Stimulated activated CD4-positive, alpha-beta T cell treated with anti-CD3 and anti-CD28 coated beads, Interleukin-4, amount 100 ng/mL, for 24 hours (primary cell): Measurements from ENCODE around the gene TTC39B.
A peak's percentile ranks its signal among the peaks of the same experiment; 100 is the strongest.
"Not testable (repeated sequence)": the region's sequence is repeated elsewhere in the genome, so short reads cannot be mapped to it uniquely, and the experiment has no call there.

ENCODE experiments used
- DNase-seq: peaks from one replicate; pipeline ENCODE4 v3.0.0-alpha.2; 2020

Gene TTC39B

DNA sequence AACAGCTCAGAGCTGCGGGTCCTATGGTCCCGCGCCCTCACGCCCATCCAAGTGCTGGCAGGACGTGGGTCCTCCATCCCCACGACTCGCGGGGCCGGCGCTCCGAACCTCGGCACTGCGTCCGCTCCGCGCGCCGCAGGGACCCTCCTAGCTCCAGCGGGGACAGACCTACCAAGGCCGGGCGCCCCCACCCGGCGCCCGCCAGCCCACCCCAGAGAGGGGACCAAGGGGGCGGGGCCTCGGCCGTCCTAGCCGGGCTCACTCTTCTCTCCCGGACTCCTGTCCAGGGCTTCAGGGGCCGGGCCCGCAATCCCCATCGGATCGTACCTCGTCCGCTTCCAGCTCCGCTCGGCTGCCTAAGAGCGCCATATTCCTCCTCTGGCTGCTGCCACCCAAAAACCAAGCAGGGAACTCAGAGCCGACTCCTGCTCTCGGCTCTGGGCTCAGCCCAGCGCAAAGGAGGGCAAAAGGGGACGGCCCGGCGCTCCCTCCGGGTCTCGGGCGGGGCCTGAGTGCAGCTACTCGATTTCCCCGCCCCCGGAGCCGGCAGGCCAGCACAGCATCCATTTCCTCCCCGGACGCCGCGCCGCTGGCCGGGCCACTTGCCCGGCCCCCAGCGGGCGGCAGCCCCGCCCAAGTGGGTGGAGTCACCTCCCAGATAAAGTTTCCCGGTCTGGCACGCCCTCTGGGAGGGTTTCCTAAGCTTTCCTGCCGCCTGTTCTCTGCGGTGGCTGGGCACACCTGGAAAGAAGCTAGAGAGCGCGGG lies at the start of gene TTC39B:
Gene TTC39B (minus strand): TSS at position 460 of the 766 bp plus-strand sequence. CDS start 91 bp downstream, at position 369.
- DNase-seq, result peak; percentile 80

- DNase-seq, result no peak
Observed at GRCh38 chr9:15355669-15356068, 48.7 kb upstream of the TTC39B start.

DNA sequence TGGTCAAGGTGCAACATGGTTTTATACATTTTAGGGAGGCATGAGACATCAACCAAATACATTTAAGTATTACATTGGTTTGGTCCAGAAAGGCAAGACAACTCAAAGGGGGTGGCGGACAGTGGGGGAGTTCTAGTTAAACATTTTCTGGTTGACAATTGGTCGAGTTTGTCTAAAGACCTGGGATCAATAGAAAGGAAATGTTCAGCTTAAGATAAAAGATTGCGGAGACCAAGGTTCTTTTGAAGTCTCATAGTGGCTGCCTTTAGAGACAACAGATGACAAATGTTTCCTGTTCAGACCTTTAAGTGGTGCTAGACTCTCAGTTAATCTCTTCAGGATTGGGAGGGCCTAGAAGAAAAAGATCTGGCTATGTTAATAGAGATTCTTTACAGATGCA lies 47.7 kb upstream of the TTC39B start:
- no peak for DNase-seq

GRCh38 chr9:15353892-15354291 lies 46.9 kb upstream of the TTC39B start:
- no peak for DNase-seq

DNA sequence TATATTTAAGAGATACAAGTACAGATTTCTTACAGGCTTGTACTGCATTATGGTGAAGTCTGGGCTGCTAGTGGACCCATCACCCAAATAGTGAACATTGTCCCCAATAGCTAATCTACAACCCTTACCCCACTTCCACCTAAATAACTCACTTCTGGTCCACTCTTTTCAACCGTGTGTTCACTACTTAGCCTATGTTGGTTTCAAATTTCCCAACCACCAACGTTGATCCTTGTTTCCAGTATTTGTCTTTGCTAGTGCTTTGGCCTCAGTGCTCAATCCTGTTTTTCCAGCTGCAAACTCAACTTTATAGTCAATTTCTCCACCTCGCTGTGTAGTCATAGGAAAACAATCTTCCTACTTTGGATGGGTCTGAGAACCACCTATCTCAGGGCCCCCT lies 45.3 kb upstream of the TTC39B start:
- DNase-seq, result no peak

- peak; percentile 15 for DNase-seq
Observed at GRCh38 chr9:15349892-15350761, 43.1 kb upstream of the TTC39B start.

DNA sequence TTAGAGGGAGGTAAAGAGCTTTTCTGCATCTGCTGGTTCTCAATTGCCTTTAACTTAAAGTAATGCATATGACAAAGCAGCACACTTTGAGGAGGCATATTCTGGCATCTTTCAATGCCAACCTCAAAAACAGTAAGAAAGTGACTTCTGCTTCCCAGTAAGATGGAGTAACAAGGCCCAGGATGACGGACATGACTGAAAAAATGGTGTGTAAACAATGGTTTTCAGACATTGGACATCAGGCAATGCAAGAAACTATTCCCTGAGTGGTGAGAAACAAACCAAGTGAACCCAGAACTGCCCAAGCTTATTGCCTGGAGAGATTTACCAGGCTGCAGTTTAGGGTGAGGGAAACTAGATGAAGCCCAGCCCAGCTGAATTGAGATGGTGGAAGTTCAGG lies 39.8 kb upstream of the TTC39B start:
- DNase-seq, result no peak

GRCh38 chr9:15344191-15344590 lies 37.2 kb upstream of the TTC39B start:
- no peak for DNase-seq

- DNase-seq, result no peak
Observed at GRCh38 chr9:15333376-15333881, 26.4 kb upstream of the TTC39B start.

- no peak for DNase-seq
Observed at GRCh38 chr9:15332939-15333338, 25.9 kb upstream of the TTC39B start.

DNA sequence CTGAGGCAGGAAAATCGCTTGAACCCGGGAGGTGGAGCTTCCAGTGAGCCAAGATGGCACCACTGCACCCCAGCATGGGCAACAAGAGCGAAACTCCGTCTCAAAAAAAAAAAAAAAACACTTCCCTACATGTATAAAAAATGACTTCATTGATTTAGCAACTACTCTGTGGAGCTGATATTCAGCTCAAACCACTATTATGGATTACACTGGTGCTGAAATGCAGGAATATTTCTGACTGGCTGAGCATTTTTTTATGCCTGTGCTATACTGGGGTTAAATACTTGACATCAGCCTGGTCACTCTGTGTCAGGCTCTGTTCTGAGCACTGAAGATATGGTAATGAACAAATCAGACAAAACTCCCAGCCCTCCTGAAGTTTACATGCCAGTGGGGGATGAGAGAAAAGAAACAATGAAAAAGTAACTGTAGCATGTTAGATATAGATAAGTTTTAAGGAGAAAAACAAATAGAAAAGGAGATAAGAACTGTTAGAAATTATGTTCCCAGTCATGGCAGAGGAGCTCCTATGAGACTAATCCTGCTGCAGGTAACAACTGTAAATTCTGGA lies 22.6 kb upstream of the TTC39B start:
- no peak for DNase-seq

- DNase-seq, result no peak
Observed at GRCh38 chr9:15328946-15329345, 21.9 kb upstream of the TTC39B start.

- not testable (repeated sequence) for DNase-seq
Observed at GRCh38 chr9:15322695-15323094, 15.7 kb upstream of the TTC39B start.

DNA sequence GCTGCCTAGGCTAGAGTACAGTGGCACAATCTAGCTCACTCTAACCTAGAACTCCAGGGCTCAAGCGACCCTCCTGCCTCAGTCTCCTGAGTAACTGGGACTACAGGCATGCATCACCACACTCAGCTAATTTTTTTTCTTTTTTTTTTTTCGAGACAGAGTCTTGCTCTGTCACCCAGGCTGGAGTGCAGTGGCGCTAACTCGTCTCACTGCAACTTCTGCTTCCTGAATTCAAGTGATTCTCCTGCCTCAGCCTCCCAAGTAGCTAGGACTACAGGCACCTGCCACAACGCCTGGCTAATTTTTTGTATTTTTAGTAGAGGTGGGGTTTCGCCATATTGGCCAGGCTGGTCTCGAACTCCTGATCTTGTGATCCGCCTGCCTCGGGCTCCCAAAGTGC lies 12.6 kb upstream of the TTC39B start:
- not testable (repeated sequence) for DNase-seq

GRCh38 chr9:15317836-15318235 lies 10.8 kb upstream of the TTC39B start:
- no peak for DNase-seq

DNA sequence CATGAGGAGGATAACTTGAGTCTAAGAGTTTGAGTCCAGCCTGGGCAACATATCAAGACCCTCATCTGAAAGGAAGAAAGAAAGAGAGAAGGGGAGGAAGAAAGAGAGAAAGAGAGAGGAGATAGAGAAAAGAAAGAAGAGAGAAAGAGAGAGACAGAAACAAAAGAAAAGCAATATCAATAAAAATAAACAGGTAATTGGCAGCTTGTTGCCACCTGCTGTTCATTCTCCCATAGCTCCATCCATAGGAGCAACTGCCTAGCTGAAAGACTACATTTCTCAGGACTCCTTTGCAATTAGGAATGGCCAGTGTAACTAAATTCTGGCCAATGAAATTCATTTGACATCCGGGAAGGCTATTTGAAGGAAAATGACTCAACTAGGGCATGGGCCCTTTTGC lies 4.6 kb upstream of the TTC39B start:
- no peak for DNase-seq

DNA sequence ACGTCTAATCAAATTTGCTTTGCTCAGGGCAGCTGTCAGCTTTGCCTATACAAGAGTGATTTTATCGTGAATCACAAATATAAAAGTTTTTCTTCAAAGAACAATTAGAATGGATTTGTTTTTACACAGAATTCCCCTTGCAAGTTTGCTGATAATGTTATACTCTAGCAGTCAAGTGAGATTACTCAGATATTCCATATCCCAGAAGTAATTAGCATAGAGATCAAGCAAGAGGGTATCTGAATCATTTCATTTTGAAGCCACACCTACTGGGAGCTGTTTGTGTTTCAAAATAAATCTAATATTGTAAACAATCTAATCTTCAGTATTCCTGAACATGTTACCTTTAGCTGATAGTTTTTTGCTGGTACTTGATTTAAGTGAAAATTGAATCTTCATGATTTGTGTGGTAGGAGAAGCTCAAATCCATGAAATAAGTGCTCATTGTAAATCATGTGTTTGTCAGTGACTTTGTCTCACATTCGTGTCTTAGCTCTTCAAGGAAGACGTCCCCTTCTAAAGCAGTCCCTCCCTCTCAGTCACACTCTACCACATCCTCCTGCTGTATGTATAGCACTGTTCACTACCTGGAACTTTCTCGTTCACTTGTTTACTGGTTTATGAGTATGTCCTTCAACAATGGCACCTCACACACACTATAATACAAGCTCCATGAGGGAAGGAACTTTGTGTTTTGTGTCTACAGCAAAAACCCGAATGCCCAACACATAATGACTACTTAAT lies 3.3 kb upstream of the TTC39B start:
- no peak for DNase-seq

- no peak for DNase-seq
Observed at GRCh38 chr9:15308511-15308910, 1.5 kb upstream of the TTC39B start.

DNA sequence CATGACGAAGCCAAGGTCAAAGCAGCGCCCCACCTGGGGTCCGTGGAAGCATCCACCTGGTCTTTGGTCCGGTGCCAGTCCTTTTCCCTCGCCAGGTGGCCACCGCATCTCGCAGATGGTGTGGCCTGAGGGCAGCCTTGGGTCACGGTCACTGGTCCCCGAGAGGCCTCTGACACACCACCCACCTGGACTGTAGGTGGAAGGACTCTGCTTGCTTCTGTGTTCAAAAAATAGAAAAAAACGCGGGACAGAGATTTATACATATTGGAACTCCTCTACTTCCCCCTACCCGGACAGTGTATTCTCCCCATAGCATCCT lies 466 bp upstream of the TTC39B start:
- no peak for DNase-seq

DNA sequence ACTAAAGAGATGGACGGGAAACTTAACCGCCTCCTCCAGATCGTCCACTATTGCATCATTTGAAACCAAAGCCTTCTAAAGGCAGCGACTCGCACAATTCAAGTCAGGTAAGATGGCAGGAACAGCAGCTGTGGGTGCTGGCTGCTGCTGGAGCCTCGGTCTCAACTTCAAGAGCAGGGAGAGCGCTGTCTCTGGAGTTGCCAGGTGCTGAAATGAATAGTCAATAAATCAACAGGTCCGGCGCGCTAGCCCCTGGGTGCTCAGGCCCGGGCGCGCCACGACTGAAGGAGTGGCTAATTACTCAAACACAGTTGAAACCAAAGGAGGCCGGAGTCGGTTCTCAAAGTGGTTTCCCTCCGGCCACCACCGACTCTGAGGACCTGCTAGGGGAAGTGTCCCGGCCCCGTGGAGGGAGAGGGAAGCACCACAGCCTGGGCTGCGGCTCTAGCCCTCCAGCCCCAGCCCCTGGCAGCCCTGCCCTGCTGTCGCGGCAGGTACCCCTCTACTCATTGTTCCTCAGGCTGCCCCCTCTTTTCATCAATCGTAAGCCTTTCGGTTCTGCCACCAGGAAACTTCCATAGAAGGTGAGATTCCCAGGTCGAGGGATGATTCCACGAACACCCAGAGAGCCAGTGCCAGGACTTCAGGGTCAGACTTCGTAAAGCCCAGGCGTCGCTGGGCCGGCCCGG lies 804 bp downstream of the TTC39B start:
- peak; percentile 42 for DNase-seq

- DNase-seq, result no peak
Observed at GRCh38 chr9:15305470-15305869, 1.5 kb downstream of the TTC39B start.

- no peak for DNase-seq
Observed at GRCh38 chr9:15304632-15305031, 2.4 kb downstream of the TTC39B start.
